Lung (tissue), 12 donors: ENCODE results near the gene CCDC78. TPM values are rescaled to one million over a fixed set of nuclear protein-coding genes. Genes with fewer than 3 reads are reported as not detected.

ENCODE experiments used
- ATAC-seq: fragments of 200-7000 bp; cut with Tn5 transposase; one replicate; pipeline ENCODE4 v1.9.1; 2020; ENCODE audit warnings: moderate number of reproducible peaks; ENCODE audit not compliant: insufficient read depth, low FRiP score
- DNase-seq, 3 donors: peaks; one replicate each; pipeline ENCODE4 v3.0.0-alpha.2; 2013 to 2017
- H3K27ac ChIP-seq, 2 donors: one replicate each; pipeline ENCODE4 v1.5.1; 2013; ENCODE audit warnings: mild to moderate bottlenecking in 2 of 2, moderate library complexity in 2 of 2, control low read depth in 1 of 2, inconsistent platforms in 1 of 2, low read depth in 1 of 2, low read length in 1 of 2
- H3K27me3 ChIP-seq, 3 donors: one replicate each; pipeline ENCODE4 v1.5.1; 2013; ENCODE audit warnings: low read length in 2 of 3; ENCODE audit not compliant: control insufficient read depth in 3 of 3, insufficient read depth in 3 of 3
- H3K36me3 ChIP-seq, 4 donors: one replicate each; pipeline ENCODE4 v1.5.1; 2013; ENCODE audit warnings: low read length in 4 of 4, mild to moderate bottlenecking in 1 of 4, moderate library complexity in 1 of 4; ENCODE audit not compliant: control insufficient read depth in 4 of 4, insufficient read depth in 4 of 4
- H3K4me1 ChIP-seq, 5 donors: one replicate each; pipeline ENCODE4 v1.5.1; 2013; ENCODE audit warnings: low read length in 5 of 5, mild to moderate bottlenecking in 2 of 5, moderate library complexity in 1 of 5; ENCODE audit not compliant: control insufficient read depth in 5 of 5, insufficient read depth in 5 of 5
- H3K4me3 ChIP-seq: one replicate; pipeline ENCODE4 v1.5.1; 2013; ENCODE audit warnings: mild to moderate bottlenecking, control low read depth, moderate library complexity
- H3K9ac ChIP-seq, 2 donors: one replicate each; pipeline ENCODE4 v1.5.1; 2013; ENCODE audit warnings: low read length in 2 of 2, control low read depth in 1 of 2; ENCODE audit not compliant: insufficient read depth in 1 of 2
- H3K9me3 ChIP-seq, 4 donors: one replicate each; pipeline ENCODE4 v1.5.1; 2013; ENCODE audit warnings: low read length in 3 of 4, mild to moderate bottlenecking in 1 of 4, moderate library complexity in 1 of 4; ENCODE audit not compliant: control insufficient read depth in 4 of 4, insufficient read depth in 3 of 4
- WGBS, 2 donors: extraction: QIAGEN DNeasy Blood & Tissue Kit; methylation state at CpG; one replicate each; pipeline ENCODE4 v1.1.7; 2013; 5-methylcytosine and 5-hydroxymethylcytosine counted together
- polyA plus RNA-seq, 2 donors: library from polyadenylated mRNA; stranded (reverse); fragments of 200-250 nt; gene quantifications; one replicate each; pipeline ENCODE4 v1.2.1, GENCODE V29; 2013
- total RNA-seq, 2 donors: library from RNA; depleted of rRNA in 1 of 2; stranded (reverse); fragments of >200 nt in 1 of 2; gene quantifications; one replicate each; pipeline ENCODE4 v1.2.1, GENCODE V29; 2014 to 2021
- TF ChIP-seq, protein P1 (sequence below): IDR thresholded peaks from 2 replicates; pipeline ENCODE4 v1.5.1; 2012; ENCODE audit warnings: mild to moderate bottlenecking; ENCODE audit errors: control extremely low read depth, extremely low read depth
- donor health status: control.
- donor health status: control.
- donor health status: Bipolar disorder and iron deficiency.
- donor health status: healthy.
- donor health status: DM: yes; HTN: yes; CAD: no.

Gene CCDC78
- total and polyA plus RNA-seq, 4 donors, result 25.6 to 71.6 (median 37.0) TPM

DNA sequence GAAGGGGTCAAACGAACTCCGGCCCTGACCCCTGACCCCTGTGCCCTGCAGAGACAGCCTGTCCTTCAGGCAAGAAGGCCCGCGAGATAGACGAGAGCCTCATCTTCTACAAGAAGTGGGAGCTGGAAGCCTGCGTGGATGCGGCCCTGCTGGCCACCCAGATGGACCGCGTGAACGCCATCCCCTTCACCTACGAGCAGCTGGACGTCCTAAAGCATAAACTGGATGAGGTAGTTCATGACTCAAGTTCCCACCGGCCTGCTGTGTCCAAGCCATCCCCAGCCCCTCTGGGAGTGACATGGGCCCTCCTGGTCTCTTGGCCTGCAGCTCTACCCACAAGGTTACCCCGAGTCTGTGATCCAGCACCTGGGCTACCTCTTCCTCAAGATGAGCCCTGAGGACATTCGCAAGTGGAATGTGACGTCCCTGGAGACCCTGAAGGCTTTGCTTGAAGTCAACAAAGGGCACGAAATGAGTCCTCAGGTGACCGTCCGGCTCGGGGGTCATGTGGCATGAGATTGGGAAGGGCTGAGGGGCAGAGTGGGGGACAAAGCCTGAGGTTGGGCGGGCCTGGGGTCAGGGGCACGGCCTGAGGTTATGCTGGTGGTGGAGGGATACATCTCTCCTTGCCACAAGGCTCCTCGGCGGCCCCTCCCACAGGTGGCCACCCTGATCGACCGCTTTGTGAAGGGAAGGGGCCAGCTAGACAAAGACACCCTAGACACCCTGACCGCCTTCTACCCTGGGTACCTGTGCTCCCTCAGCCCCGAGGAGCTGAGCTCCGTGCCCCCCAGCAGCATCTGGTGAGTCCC is 40.0 kb upstream of the CCDC78 start:
- Histone ChIP-seq H3K9me3 (no peaks in the 10 kb centered on the region), H3K4me3 (no peak overlapping the region)

DNA sequence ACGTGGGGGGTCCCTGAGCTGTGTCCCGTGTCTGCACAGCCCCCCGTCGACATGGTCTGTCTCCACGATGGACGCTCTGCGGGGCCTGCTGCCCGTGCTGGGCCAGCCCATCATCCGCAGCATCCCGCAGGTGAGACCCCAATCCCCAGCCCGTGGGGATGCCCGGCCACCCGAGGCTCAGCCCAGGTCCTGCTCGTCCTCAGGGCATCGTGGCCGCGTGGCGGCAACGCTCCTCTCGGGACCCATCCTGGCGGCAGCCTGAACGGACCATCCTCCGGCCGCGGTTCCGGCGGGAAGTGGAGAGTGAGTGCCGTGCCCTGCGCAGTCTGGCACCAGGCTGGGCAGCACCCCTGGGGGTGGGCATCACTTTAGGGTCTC is 39.2 kb upstream of the CCDC78 start:
- Histone ChIP-seq H3K27ac (no peak overlapping the region), H3K36me3 (no peaks in the 10 kb centered on the region), H3K4me3 (no peak overlapping the region), H3K4me1 (peaks cover 0 to 5% (median 0%) of the 10 kb centered on the region in 5 donors), H3K9ac (no peak overlapping the region), H3K27me3 (no peaks in the 10 kb centered on the region), H3K9me3 (no peaks in the 10 kb centered on the region)
- TF ChIP-seq, protein P1, sequence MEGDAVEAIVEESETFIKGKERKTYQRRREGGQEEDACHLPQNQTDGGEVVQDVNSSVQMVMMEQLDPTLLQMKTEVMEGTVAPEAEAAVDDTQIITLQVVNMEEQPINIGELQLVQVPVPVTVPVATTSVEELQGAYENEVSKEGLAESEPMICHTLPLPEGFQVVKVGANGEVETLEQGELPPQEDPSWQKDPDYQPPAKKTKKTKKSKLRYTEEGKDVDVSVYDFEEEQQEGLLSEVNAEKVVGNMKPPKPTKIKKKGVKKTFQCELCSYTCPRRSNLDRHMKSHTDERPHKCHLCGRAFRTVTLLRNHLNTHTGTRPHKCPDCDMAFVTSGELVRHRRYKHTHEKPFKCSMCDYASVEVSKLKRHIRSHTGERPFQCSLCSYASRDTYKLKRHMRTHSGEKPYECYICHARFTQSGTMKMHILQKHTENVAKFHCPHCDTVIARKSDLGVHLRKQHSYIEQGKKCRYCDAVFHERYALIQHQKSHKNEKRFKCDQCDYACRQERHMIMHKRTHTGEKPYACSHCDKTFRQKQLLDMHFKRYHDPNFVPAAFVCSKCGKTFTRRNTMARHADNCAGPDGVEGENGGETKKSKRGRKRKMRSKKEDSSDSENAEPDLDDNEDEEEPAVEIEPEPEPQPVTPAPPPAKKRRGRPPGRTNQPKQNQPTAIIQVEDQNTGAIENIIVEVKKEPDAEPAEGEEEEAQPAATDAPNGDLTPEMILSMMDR, result no peak
- no peak for DNase-seq
- ATAC-seq, result no peak
- 91 to 95% methylated on average over 29 of the region's 29 CpGs for WGBS, 2 donors

More for the DNA sequence above, 40.0 kb upstream of the CCDC78 start:
- WGBS, 2 donors, result 85 to 92% methylated on average over 27 to 29 of the region's 29 CpGs
- no peak for DNase-seq
- H3K27me3 ChIP-seq, result no peaks in the 10 kb centered on the region
- ATAC-seq, result no peak
- no peak overlapping the region for H3K27ac ChIP-seq
- H3K36me3 ChIP-seq, result no peaks in the 10 kb centered on the region
- H3K4me1 ChIP-seq, result peaks cover 0 to 5% (median 0%) of the 10 kb centered on the region in 5 donors
- H3K9ac ChIP-seq, result no peak overlapping the region
- TF ChIP-seq, protein P1, result no peak

GRCh38 chr16:764848-765487 is 38.7 kb upstream of the CCDC78 start:
- Histone ChIP-seq H3K4me1 (peaks cover 0 to 7% (median 1%) of the 10 kb centered on the region in 5 donors), H3K4me3 (no peak overlapping the region), H3K9me3 (no peaks in the 10 kb centered on the region), H3K27ac (no peak overlapping the region), H3K36me3 (no peaks in the 10 kb centered on the region), H3K9ac (no peak overlapping the region), H3K27me3 (no peaks in the 10 kb centered on the region)
- DNase-seq (no peak), ATAC-seq (no peak)
- 90 to 92% methylated on average over 38 of the region's 38 CpGs for WGBS, 2 donors
- TF ChIP-seq, protein P1, result no peak
